Measurements from ENCODE around the gene TLK1.

TLK1 gene

DNA sequence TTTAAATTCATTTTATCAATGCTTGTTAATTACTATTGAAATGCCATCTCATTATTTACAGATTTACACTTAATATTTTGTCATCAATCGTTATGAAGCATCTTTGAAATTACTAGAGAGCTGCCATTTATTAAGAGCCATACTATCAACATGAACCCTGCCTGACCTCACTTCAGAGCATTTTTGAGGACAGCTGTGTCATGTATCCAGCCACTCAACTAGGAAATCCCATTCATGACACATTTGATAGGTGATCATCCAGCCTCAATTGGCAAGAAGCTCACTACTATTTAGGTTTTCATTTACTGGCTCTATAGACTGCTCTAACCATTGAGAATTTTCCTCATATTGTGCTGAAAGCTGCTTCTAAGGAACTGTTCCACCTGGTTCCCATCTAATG lies 40.6 kb upstream of the TLK1 start:
- no peak for DNase-seq (ENCODE audit: low read depth)
- TF ChIP-seq CTCF (IDR thresholded peaks at IDR 0.05; ENCODE audit: low read depth, low read length, missing control alignments): no peak
- no peak overlapping the region for H3K4me3 ChIP-seq (ENCODE audit: low read depth, low read length)

- TF ChIP-seq CTCF (IDR thresholded peaks at IDR 0.05; ENCODE audit: low read depth, low read length, missing control alignments): no peak
- no peak for DNase-seq (ENCODE audit: low read depth)
- no peak overlapping the region for H3K4me3 ChIP-seq (ENCODE audit: low read depth, low read length)
Observed at GRCh38 chr2:171200469-171200868, 39.8 kb upstream of the TLK1 start.

DNA sequence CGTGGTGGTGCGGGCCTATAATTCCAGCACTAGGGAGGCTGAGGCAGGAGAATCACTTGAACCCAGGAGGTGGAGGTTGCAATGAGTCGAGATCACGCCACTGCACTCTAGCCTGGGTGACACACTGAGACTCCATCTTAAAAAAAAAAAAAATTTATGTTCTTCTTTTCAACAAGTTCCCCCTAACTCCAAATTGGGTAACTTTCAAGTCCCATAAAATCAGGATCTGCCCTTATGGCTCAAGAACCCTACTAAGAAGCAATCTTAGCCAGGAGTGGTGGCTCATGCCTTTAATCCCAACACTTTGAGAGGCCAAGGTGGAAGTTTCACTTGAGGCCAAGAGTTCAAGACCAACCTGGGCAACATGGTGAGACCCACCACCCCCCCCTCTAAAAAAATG lies 30.3 kb upstream of the TLK1 start:
- DNase-seq (ENCODE audit: low read depth): no peak
- TF ChIP-seq CTCF (IDR thresholded peaks at IDR 0.05; ENCODE audit: low read depth, low read length, missing control alignments): no peak
- H3K4me3 ChIP-seq (ENCODE audit: low read depth, low read length): no peak overlapping the region

GRCh38 chr2:171187819-171188218 lies 27.1 kb upstream of the TLK1 start:
- TF ChIP-seq CTCF (IDR thresholded peaks at IDR 0.05; ENCODE audit: low read depth, low read length, missing control alignments): no peak
- no peak overlapping the region for H3K4me3 ChIP-seq (ENCODE audit: low read depth, low read length)
- no peak for DNase-seq (ENCODE audit: low read depth)

DNA sequence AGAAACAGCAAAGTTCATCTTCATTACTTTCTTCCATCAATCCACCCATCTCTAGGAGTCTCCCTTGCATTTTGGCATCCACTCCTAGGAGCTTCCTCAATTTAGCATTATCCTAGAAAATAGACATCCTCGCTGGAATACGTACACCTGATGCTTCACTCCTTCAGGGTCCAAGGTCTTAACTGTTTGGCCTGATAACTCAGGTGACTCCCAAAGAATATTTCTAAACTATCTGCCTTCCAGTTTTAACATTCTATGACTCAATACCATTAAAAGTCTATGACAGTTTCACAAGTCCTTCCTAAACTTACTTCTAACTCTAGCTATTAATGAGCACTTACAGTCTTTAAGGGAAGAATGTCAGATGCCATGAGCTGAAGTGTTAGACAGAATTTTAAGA lies 26.5 kb upstream of the TLK1 start:
- TF ChIP-seq CTCF (IDR thresholded peaks at IDR 0.05; ENCODE audit: low read depth, low read length, missing control alignments): no peak
- no peak for DNase-seq (ENCODE audit: low read depth)
- H3K4me3 ChIP-seq (ENCODE audit: low read depth, low read length): no peak overlapping the region

DNA sequence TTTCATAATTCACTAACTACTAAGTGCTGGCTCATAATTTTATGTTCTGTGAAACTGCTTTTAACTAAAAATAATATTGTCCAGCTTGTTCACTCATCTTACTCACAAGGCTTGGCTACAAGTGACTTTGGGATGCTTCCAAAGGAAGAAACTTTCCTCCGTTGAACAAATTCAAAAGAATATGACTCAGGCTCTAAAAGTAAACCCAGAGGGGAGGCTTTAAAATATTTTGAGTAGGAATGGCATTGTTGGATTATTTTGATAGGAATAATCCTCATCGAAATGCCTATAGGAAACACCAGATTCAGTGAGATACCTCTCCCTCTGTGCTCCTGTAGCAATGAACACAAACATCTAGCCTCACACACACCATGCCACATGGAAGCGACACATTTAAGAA lies 25.2 kb upstream of the TLK1 start:
- no peak overlapping the region for H3K4me3 ChIP-seq (ENCODE audit: low read depth, low read length)
- no peak for TF ChIP-seq CTCF (IDR thresholded peaks at IDR 0.05; ENCODE audit: low read depth, low read length, missing control alignments)
- no peak for DNase-seq (ENCODE audit: low read depth)

DNA sequence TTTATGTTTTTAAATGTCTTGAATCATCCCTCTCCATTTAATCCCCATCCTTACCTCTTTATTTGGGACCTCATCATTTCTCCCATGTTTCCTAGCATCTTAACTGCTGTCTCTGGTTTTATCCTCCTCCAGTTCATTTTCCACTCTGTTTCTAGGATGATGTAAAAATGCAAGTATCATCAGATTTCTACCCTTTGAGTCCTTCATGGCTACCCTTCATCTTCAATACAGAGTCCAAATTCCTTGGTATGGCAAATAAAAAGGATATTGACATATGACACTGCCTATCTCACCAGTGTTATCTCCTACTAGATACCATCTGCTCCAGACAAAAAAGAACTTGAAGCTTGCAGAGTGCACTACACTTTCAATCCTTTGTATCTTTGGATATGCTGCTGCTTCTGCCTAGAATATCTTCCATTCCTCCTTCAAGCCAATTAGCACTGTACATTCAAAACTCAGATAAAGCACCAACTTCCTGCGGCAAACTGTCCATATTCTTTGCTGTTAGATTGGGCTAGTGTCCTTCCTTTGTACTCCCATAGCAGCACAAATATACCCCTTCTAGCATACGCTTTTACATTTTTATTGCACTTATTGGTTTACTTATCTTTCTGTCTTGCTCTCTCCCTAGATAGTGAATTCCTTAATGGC lies 24.6 kb upstream of the TLK1 start:
- no peak for TF ChIP-seq CTCF (IDR thresholded peaks at IDR 0.05; ENCODE audit: low read depth, low read length, missing control alignments)
- no peak overlapping the region for H3K4me3 ChIP-seq (ENCODE audit: low read depth, low read length)
- no peak for DNase-seq (ENCODE audit: low read depth)
